Erythroblast (primary cell): ENCODE measurements around the gene NAP1L5.

Source experiments
- GATA1 ChIP-seq: IDR thresholded peaks from 2 replicates; pipeline ENCODE4 v1.6.1; 2011; ENCODE audit warnings: low read depth, mild to moderate bottlenecking, control low read depth, low read length, moderate library complexity
- POLR2A ChIP-seq: IDR thresholded peaks from 2 replicates; pipeline ENCODE4 v1.6.1; 2011; ENCODE audit warnings: mild to moderate bottlenecking, low read length

GRCh38 chr4:88737307-88737941 is 39.8 kb upstream of the NAP1L5 start:
- TF ChIP-seq POLR2A (no peak), GATA1 (no peak)
